Esophagus squamous epithelium (tissue), 5 donors: ENCODE data around the gene OPCML. TPM values are rescaled to one million over a fixed set of nuclear protein-coding genes. Genes with fewer than 3 reads are reported as not detected.
A peak's percentile ranks its signal among the peaks of the same experiment; 100 is the strongest.

Source experiments
- DNase-seq: peaks from one replicate; lab custom pipeline; 2025; lab: John Stamatoyannopoulos, UW
- H3K27ac ChIP-seq, 4 donors: fragments of 200-600 bp; sonication (generic); one replicate each; pipeline ENCODE4 v1.5.1; 2016 to 2019; ENCODE audit warnings: mild to moderate bottlenecking in 1 of 4
- H3K27me3 ChIP-seq, 4 donors: fragments of 200-600 bp; sonication (generic); 1 replicate in 3 of 4; 2 replicates in 1 of 4; pipeline versions ENCODE4 v1.5.1 to v1.6.0; 2017 to 2021; ENCODE audit warnings: antibody characterized with exemption in 1 of 4
- H3K36me3 ChIP-seq, 3 donors: fragments of 200-600 bp; sonication (generic); one replicate each; pipeline ENCODE4 v1.5.1; 2016 to 2019
- H3K4me1 ChIP-seq, 3 donors: fragments of 200-600 bp; sonication (generic); one replicate each; pipeline ENCODE4 v1.5.1; 2017 to 2019
- H3K4me3 ChIP-seq, 4 donors: fragments of 200-600 bp; sonication (generic); 1 replicate in 3 of 4; 2 replicates in 1 of 4; pipeline ENCODE4 v1.5.1; 2016 to 2019; ENCODE audit warnings: mild to moderate bottlenecking in 2 of 4, moderate library complexity in 1 of 4
- H3K9me3 ChIP-seq, 3 donors: fragments of 200-600 bp; sonication (generic); one replicate each; pipeline ENCODE4 v1.5.1; 2016 to 2019
- POLR2A ChIP-seq, 4 donors: fragments of 450-650 bp; IDR thresholded peaks; one replicate each; pipeline ENCODE4 v1.6.1; 2017; ENCODE audit warnings: antibody characterized with exemption in 4 of 4, mild to moderate bottlenecking in 4 of 4, moderate library complexity in 3 of 4
- WGBS, 2 donors: methylation state at CpG; one replicate each; pipeline ENCODE4 v1.1.5; 2018; 5-methylcytosine and 5-hydroxymethylcytosine counted together
- intact Hi-C: fragments of 100-400 bp; cut with DNase I; formaldehyde crosslinking; loops from one replicate; pipeline ENCODE4 v1.15.0; 2022
- total RNA-seq, 4 donors: library from RNA; depleted of rRNA; stranded (reverse); fragments of >200 nt; gene quantifications; one replicate each; pipeline ENCODE4 v1.1.0, GENCODE V29; 2016
- TF ChIP-seq, protein P1 (sequence below), 6 experiments: fragments of 450-650 bp in 4 of 6; fragments of 200-600 bp in 2 of 6; sonication (generic) in 2 of 6; IDR thresholded peaks; one replicate each; pipeline ENCODE4 v1.5.1; 2016 to 2019; ENCODE audit warnings: antibody characterized with exemption in 6 of 6, mild to moderate bottlenecking in 4 of 6, moderate library complexity in 4 of 6
- donor health status: DM: yes; HTN: yes; CAD: no.

OPCML gene
- total RNA-seq, 4 donors from 2014 or later = under 0.01 TPM; not detected in 3

DNA sequence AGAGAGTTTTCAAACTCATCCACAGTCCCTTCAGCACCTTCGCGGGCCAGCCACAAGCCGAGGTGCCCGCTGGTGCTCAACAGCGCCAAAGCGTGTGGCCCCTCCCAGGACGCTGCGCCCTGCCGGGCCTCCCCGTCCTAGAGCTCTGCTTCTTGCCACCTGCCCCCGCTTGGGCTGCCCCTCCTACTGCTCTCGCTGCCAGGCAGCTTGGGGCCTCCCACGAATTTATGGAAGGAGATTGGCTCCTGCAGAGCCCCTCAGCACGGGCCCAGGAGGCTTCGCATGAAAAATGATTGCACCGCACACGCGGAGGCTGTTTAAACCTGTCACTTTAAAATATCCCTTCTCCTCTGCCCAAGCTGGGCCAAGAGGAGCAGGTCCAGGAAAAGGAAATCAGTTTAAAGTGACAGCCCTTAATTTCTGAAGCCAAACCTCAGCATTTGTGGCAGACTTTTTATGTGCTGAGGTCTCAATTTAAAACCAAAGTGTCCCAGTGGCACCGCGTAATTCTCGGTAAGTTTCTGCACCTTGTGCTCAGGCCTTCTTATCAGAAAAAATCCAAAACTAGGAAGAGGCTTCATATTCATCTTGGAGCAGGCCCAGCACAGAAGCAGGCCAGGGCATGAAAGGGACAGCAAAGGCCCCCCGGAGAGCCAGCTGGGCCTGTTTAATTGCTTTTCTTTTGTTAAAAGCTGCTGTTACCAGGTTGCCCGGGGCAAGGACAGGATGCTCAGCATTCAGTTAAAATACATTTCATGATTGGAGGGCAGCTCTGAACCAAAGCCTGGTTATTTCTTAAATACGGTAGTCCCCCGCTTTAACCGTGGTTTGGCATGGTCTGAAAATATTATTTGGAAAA, 303.6 kb downstream of the OPCML start:
- H3K9me3 ChIP-seq = no peaks in the 10 kb centered on the region
- TF ChIP-seq, protein P1, sequence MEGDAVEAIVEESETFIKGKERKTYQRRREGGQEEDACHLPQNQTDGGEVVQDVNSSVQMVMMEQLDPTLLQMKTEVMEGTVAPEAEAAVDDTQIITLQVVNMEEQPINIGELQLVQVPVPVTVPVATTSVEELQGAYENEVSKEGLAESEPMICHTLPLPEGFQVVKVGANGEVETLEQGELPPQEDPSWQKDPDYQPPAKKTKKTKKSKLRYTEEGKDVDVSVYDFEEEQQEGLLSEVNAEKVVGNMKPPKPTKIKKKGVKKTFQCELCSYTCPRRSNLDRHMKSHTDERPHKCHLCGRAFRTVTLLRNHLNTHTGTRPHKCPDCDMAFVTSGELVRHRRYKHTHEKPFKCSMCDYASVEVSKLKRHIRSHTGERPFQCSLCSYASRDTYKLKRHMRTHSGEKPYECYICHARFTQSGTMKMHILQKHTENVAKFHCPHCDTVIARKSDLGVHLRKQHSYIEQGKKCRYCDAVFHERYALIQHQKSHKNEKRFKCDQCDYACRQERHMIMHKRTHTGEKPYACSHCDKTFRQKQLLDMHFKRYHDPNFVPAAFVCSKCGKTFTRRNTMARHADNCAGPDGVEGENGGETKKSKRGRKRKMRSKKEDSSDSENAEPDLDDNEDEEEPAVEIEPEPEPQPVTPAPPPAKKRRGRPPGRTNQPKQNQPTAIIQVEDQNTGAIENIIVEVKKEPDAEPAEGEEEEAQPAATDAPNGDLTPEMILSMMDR (IDR thresholded peaks at IDR 0.05) = no peak
- no peak for TF ChIP-seq POLR2A (IDR thresholded peaks at IDR 0.05)
- intact Hi-C loops = no loop called here
- H3K4me1 ChIP-seq = peaks cover 5 to 22% (median 10%) of the 10 kb centered on the region in 3 donors
- peaks cover 0 to 13% (median 0%) of the 10 kb centered on the region in 4 donors for H3K27me3 ChIP-seq
- 6 to 13% methylated on average over 24 to 25 of the region's 26 CpGs for WGBS, 2 donors
- DNase-seq = no peak
- no peaks in the 10 kb centered on the region for H3K36me3 ChIP-seq
- peak overlapping the region in 3 of 4 donors; percentile 25 to 46 (median 29) for H3K4me3 ChIP-seq
- peak overlapping the region in 1 of 4 donors; percentile 29 for H3K27ac ChIP-seq

DNA sequence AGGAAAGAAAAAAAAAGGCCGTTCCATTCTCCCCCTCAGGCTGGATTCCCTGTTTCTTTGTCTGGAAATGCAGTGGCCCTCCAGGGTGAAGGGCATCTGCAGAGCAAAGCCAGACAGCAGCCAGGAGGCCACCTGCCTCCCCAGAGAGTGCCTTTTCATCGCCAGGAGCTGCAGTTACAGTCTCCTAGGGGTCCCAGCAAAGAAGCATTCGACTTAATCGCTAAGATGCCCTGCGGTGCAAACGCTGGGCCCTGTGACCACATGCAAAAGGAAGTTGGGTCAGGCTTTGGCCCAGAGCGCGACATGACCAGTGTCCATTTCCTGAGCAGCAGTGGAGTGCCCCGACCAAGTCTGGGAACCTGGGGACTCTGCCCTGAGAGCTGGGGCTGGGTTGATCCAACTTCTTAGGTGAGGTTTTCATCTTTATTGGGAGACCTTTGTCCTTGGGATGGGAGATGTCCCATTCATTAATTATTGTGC, 304.6 kb downstream of the OPCML start:
- 75 to 89% methylated on average over 2 to 3 of the region's 9 CpGs for WGBS, 2 donors
- H3K27ac ChIP-seq = no peak overlapping the region
- H3K4me3 ChIP-seq = no peak overlapping the region
- intact Hi-C loops = no loop called here
- no peaks in the 10 kb centered on the region for H3K9me3 ChIP-seq
- DNase-seq = no peak
- peaks cover 5 to 22% (median 10%) of the 10 kb centered on the region in 3 donors for H3K4me1 ChIP-seq
- H3K36me3 ChIP-seq = no peaks in the 10 kb centered on the region
- H3K27me3 ChIP-seq = peaks cover 0 to 10% (median 0%) of the 10 kb centered on the region in 4 donors
- TF ChIP-seq, protein P1 (IDR thresholded peaks at IDR 0.05) = no peak
- no peak for TF ChIP-seq POLR2A (IDR thresholded peaks at IDR 0.05)

DNA sequence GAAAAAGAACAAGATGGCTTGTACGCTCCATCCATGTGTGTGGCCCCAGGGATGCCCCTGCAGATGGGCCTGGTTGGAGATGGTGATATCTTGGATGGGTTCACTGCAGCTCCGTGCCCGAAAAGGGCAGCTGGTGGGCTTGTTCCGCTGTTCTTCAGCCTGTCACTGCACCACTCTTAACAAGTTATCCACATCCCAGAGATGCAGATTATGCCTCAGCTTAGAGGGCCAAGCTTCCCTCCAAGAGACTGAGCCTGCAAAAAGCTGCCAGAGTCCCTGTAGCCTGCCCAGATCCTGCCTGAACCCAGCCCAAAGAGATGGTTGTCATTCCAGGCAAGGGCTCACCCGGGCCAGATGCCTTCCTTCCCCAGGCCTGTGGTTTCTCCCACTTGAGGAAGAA, 308.0 kb downstream of the OPCML start:
- Histone ChIP-seq H3K27me3 (peaks cover 0 to 10% (median 0%) of the 10 kb centered on the region in 4 donors), H3K9me3 (no peaks in the 10 kb centered on the region), H3K4me1 (peaks cover 5 to 17% (median 10%) of the 10 kb centered on the region in 3 donors), H3K4me3 (no peak overlapping the region), H3K27ac (no peak overlapping the region), H3K36me3 (no peaks in the 10 kb centered on the region)
- 55 to 94% methylated on average over 2 to 3 of the region's 5 CpGs for WGBS, 2 donors
- no peak for TF ChIP-seq POLR2A (IDR thresholded peaks at IDR 0.05)
- no peak for DNase-seq
- intact Hi-C loops = no loop called here

DNA sequence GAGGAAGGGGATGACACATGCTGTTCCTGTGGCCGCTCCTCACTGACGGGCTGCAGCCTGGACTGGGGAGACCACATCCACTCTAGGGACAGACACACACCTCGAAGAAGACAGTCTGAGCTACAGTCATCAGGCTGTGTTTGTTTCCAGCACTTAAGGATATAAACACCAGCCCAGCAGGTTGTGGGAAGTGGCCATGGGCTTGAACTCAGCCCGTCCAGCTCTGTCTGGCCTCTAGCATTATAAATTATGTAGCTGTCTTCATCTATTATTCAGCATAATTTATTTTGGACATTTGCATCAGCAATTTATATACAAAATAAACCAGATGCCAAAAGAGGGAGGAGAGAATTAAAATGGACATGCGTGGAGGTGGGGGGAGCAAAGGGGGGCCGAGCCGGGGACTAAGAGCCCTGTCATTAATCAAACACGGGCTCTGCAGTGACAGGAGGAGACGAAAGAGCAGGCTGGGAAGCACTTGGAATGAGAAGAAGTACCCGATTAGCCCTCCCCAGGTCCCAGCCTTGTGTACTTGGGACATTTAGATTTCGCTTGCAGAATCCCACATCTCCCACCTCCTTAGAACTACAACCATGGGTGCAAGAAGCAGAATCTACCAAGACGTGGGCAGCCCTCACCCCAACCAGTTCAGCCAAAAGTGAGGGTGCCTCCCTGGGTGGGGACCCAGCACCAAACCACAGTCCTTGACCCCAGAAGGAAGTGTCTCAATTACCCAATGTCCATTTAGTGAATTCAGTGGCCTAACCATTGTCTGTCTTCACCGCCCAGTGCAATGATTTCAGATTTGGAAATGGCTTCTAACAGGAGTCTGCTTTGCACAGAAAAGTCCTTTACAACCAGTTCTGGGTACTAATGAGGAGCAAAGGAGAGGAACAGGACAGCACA, 309.6 kb downstream of the OPCML start:
- Histone ChIP-seq H3K4me3 (no peak overlapping the region), H3K4me1 (peaks cover 0 to 1% (median 0%) of the 10 kb centered on the region in 3 donors), H3K27ac (no peak overlapping the region), H3K27me3 (peaks cover 0 to 2% (median 0%) of the 10 kb centered on the region in 4 donors), H3K9me3 (no peaks in the 10 kb centered on the region), H3K36me3 (no peaks in the 10 kb centered on the region)
- intact Hi-C loops = no loop called here
- WGBS, 2 donors = 48 to 52% methylated on average over 13 of the region's 13 CpGs
- no peak for TF ChIP-seq POLR2A (IDR thresholded peaks at IDR 0.05)
- TF ChIP-seq, protein P1 (IDR thresholded peaks at IDR 0.05) = no peak
- DNase-seq = no peak

DNA sequence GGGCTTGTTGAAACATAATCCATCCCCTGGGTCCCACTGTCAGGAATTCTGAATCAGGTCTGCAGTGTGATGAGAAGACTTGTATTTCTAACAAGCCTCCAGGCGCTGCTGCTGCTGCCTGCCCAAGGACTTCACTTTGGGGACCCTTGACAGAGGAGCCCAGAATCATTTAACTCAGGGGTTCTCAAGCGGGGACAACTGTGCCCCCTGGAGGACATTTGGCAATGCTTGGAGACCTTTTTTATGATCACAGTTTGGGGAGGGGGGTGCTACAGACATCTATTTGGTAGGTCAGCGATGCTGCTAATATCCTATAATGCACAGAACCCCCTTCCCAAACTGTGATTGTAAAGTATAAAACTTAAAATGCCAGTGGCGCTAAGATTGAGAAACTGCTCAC, 312.8 kb downstream of the OPCML start:
- H3K4me3 ChIP-seq = no peak overlapping the region
- 84 to 90% methylated on average over 2 to 4 of the region's 4 CpGs for WGBS, 2 donors
- intact Hi-C loops = no loop called here
- H3K27ac ChIP-seq = no peak overlapping the region
- H3K27me3 ChIP-seq = peaks cover 0 to 11% (median 0%) of the 10 kb centered on the region in 4 donors
- TF ChIP-seq POLR2A (IDR thresholded peaks at IDR 0.05) = no peak
- TF ChIP-seq, protein P1 (IDR thresholded peaks at IDR 0.05) = no peak
- no peak for DNase-seq
- H3K36me3 ChIP-seq = no peaks in the 10 kb centered on the region
- no peaks in the 10 kb centered on the region for H3K4me1 ChIP-seq
- no peaks in the 10 kb centered on the region for H3K9me3 ChIP-seq
